Liver (tissue), 3 donors: Measurements from ENCODE around the gene MED6.

Source experiments
- ATF3 ChIP-seq: IDR thresholded peaks from 2 replicates; pipeline ENCODE4 v1.6.1; 2016; ENCODE audit warnings: antibody characterized with exemption
- GABPA ChIP-seq, 2 donors: IDR thresholded peaks in 1 of 2; conservative IDR thresholded peaks in 1 of 2; 2 replicates each; pipeline ENCODE4 v1.6.1; 2016; ENCODE audit warnings: antibody characterized with exemption in 2 of 2, mild to moderate bottlenecking in 1 of 2, moderate library complexity in 1 of 2
- JUND ChIP-seq, 2 donors: IDR thresholded peaks; 2 replicates each; pipeline ENCODE4 v1.6.1; 2016; ENCODE audit warnings: antibody characterized with exemption in 2 of 2
- RAD21 ChIP-seq, 2 donors: IDR thresholded peaks; 2 replicates each; pipeline ENCODE4 v1.6.1; 2016; ENCODE audit warnings: antibody characterized with exemption in 2 of 2, mild to moderate bottlenecking in 2 of 2
- TAF1 ChIP-seq: conservative IDR thresholded peaks from 2 replicates; pipeline ENCODE4 v1.6.1; 2016; ENCODE audit warnings: antibody characterized with exemption, mild to moderate bottlenecking
- TF ChIP-seq, protein P1 (sequence below): fragments of 150-350 bp; IDR thresholded peaks from 2 replicates; pipeline ENCODE4 v1.5.1; 2017; ENCODE audit warnings: improper control_type of control experiment, low read depth, low read length; ENCODE audit not compliant: missing input control
- TF ChIP-seq, protein P2 (sequence below): IDR thresholded peaks from 2 replicates; pipeline ENCODE4 v1.6.1; 2016; ENCODE audit warnings: antibody characterized with exemption
- TF ChIP-seq, protein P3 (sequence below): IDR thresholded peaks from 2 replicates; pipeline ENCODE4 v1.6.1; 2016; ENCODE audit warnings: antibody characterized with exemption, mild to moderate bottlenecking
- donor health status: healthy.
- donor health status: healthy.

DNA sequence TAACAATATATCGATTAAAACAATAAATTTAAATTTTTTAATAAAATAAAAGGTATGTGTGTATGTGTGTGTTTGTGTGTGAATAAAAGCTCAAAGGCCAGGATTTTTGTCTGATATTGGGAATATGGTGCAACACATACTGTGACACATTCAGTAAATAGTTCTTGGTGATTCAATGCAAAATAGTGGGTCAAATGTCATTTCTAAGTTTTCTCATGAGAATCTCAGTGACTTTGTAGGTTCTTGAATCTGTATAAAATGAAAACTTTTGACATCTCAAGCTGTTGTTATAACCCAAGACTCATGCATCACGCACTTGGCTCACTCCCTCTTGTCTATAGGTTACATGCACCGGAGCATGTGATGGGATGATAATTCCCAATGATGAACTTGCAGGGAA, 16.2 kb upstream of the MED6 start:
- TF ChIP-seq GABPA (IDR thresholded peaks at IDR 0.05 in 1 of 2, conservative IDR thresholded peaks at IDR 0.05 in 1 of 2), result no peak
- TF ChIP-seq, protein P1, sequence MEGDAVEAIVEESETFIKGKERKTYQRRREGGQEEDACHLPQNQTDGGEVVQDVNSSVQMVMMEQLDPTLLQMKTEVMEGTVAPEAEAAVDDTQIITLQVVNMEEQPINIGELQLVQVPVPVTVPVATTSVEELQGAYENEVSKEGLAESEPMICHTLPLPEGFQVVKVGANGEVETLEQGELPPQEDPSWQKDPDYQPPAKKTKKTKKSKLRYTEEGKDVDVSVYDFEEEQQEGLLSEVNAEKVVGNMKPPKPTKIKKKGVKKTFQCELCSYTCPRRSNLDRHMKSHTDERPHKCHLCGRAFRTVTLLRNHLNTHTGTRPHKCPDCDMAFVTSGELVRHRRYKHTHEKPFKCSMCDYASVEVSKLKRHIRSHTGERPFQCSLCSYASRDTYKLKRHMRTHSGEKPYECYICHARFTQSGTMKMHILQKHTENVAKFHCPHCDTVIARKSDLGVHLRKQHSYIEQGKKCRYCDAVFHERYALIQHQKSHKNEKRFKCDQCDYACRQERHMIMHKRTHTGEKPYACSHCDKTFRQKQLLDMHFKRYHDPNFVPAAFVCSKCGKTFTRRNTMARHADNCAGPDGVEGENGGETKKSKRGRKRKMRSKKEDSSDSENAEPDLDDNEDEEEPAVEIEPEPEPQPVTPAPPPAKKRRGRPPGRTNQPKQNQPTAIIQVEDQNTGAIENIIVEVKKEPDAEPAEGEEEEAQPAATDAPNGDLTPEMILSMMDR, result no peak
- TF ChIP-seq TAF1, result no peak
- TF ChIP-seq, protein P2, sequence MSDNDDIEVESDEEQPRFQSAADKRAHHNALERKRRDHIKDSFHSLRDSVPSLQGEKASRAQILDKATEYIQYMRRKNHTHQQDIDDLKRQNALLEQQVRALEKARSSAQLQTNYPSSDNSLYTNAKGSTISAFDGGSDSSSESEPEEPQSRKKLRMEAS, result no peak
- TF ChIP-seq RAD21 (IDR thresholded peaks at IDR 0.05), result no peak
- TF ChIP-seq, protein P3, sequence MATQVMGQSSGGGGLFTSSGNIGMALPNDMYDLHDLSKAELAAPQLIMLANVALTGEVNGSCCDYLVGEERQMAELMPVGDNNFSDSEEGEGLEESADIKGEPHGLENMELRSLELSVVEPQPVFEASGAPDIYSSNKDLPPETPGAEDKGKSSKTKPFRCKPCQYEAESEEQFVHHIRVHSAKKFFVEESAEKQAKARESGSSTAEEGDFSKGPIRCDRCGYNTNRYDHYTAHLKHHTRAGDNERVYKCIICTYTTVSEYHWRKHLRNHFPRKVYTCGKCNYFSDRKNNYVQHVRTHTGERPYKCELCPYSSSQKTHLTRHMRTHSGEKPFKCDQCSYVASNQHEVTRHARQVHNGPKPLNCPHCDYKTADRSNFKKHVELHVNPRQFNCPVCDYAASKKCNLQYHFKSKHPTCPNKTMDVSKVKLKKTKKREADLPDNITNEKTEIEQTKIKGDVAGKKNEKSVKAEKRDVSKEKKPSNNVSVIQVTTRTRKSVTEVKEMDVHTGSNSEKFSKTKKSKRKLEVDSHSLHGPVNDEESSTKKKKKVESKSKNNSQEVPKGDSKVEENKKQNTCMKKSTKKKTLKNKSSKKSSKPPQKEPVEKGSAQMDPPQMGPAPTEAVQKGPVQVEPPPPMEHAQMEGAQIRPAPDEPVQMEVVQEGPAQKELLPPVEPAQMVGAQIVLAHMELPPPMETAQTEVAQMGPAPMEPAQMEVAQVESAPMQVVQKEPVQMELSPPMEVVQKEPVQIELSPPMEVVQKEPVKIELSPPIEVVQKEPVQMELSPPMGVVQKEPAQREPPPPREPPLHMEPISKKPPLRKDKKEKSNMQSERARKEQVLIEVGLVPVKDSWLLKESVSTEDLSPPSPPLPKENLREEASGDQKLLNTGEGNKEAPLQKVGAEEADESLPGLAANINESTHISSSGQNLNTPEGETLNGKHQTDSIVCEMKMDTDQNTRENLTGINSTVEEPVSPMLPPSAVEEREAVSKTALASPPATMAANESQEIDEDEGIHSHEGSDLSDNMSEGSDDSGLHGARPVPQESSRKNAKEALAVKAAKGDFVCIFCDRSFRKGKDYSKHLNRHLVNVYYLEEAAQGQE, result no peak
- no peak for TF ChIP-seq JUND (IDR thresholded peaks at IDR 0.05)
- no peak for TF ChIP-seq ATF3
